SK-N-SH treated with all-trans-retinoic acid at 6 μM for 48 hours (cell line): ENCODE measurements around the gene SPATA46.

Source experiments
- ATAC-seq: fragments of 200-7000 bp; cut with Tn5 transposase; 3 replicates; pipeline ENCODE4 v1.9.1; 2020; ENCODE audit warnings: mild to moderate bottlenecking, moderate library complexity
- ARNTL ChIP-seq: fragments of 450-650 bp; formaldehyde crosslinking; IDR thresholded peaks from 2 replicates; pipeline ENCODE4 v1.5.0; 2020; ENCODE audit warnings: low read depth, mild to moderate bottlenecking, moderate library complexity, borderline replicate concordance
- BACH2 ChIP-seq: fragments of 250-450 bp; sonication (Bioruptor Pico); IDR thresholded peaks from 2 replicates; pipeline ENCODE4 v1.9.0; 2021; ENCODE audit warnings: mild to moderate bottlenecking, borderline replicate concordance
- CSDC2 ChIP-seq: fragments of 250-450 bp; sonication (Bioruptor Pico); IDR thresholded peaks from 2 replicates; pipeline ENCODE4 v1.5.0; 2020; ENCODE audit warnings: mild to moderate bottlenecking, moderate library complexity
- ESRRG ChIP-seq: fragments of 250-450 bp; sonication (Bioruptor Pico); IDR thresholded peaks from 2 replicates; pipeline ENCODE4 v1.6.1; 2021; ENCODE audit warnings: mild to moderate bottlenecking
- GLIS3 ChIP-seq: fragments of 250-450 bp; sonication (Bioruptor Pico); IDR thresholded peaks from 2 replicates; pipeline ENCODE4 v1.5.0; 2020; ENCODE audit warnings: mild to moderate bottlenecking, moderate library complexity
- ISL1 ChIP-seq: fragments of 250-450 bp; sonication (Bioruptor Pico); IDR thresholded peaks from 2 replicates; pipeline ENCODE4 v2.1.2; 2022; ENCODE audit warnings: mild to moderate bottlenecking, moderate library complexity
- OSR1 ChIP-seq: fragments of 250-450 bp; sonication (Bioruptor Pico); IDR thresholded peaks from 2 replicates; pipeline ENCODE4 v1.8.0; 2022; ENCODE audit warnings: moderate library complexity, mild to moderate bottlenecking, inconsistent platforms
- RARB ChIP-seq: fragments of 250-450 bp; sonication (Bioruptor Pico); IDR thresholded peaks from 2 replicates; pipeline ENCODE4 v1.8.0; 2021; ENCODE audit warnings: mild to moderate bottlenecking, moderate library complexity
- SNAI2 ChIP-seq: fragments of 250-450 bp; sonication (Bioruptor Pico); IDR thresholded peaks from 2 replicates; pipeline ENCODE4 v1.5.0; 2020; ENCODE audit warnings: mild to moderate bottlenecking, moderate library complexity
- TCF4 ChIP-seq: fragments of 250-450 bp; sonication (Bioruptor Pico); IDR thresholded peaks from 2 replicates; pipeline ENCODE4 v1.8.0; 2021; ENCODE audit warnings: mild to moderate bottlenecking, moderate library complexity, borderline replicate concordance
- TOX ChIP-seq: fragments of 250-450 bp; sonication (Bioruptor Pico); IDR thresholded peaks from 2 replicates; pipeline ENCODE4 v1.8.0; 2021; ENCODE audit warnings: mild to moderate bottlenecking, moderate library complexity, borderline replicate concordance
- ZC3H10 ChIP-seq: fragments of 250-450 bp; sonication (Bioruptor Pico); IDR thresholded peaks from 2 replicates; pipeline ENCODE4 v1.5.1; 2021; ENCODE audit warnings: mild to moderate bottlenecking, moderate library complexity
- ZFP3 ChIP-seq: fragments of 250-450 bp; sonication (Bioruptor Pico); IDR thresholded peaks from 2 replicates; pipeline ENCODE4 v1.5.0; 2020; ENCODE audit warnings: mild to moderate bottlenecking, moderate library complexity
- ZFP30 ChIP-seq: fragments of 450-650 bp; formaldehyde crosslinking; IDR thresholded peaks from 2 replicates; pipeline ENCODE4 v1.5.0; 2022; ENCODE audit warnings: mild to moderate bottlenecking, moderate library complexity
- ZNF565 ChIP-seq: fragments of 450-650 bp; formaldehyde crosslinking; conservative IDR thresholded peaks from 2 replicates; pipeline ENCODE4 v1.5.0; 2020; ENCODE audit warnings: low read depth, mild to moderate bottlenecking, moderate library complexity
- ZNF70 ChIP-seq: fragments of 450-650 bp; formaldehyde crosslinking; IDR thresholded peaks from 2 replicates; pipeline ENCODE4 v1.5.0; 2020; ENCODE audit warnings: mild to moderate bottlenecking, moderate library complexity
- ZNF8 ChIP-seq: fragments of 450-650 bp; formaldehyde crosslinking; IDR thresholded peaks from 2 replicates; pipeline ENCODE4 v1.5.0; 2020; ENCODE audit warnings: mild to moderate bottlenecking, moderate library complexity
- TF ChIP-seq, protein P1 (sequence below): fragments of 250-450 bp; sonication (Bioruptor Pico); IDR thresholded peaks from 2 replicates; pipeline ENCODE4 v1.5.1; 2021; ENCODE audit warnings: mild to moderate bottlenecking, moderate library complexity
- TF ChIP-seq, protein P2 (sequence below): fragments of 250-450 bp; sonication (Bioruptor Pico); IDR thresholded peaks from 2 replicates; pipeline ENCODE4 v1.5.1; 2020; ENCODE audit warnings: low read depth, mild to moderate bottlenecking, moderate library complexity
- TF ChIP-seq, protein P3 (sequence below): fragments of 250-450 bp; sonication (Bioruptor Pico); IDR thresholded peaks from 2 replicates; pipeline ENCODE4 v1.5.0; 2020; ENCODE audit warnings: mild to moderate bottlenecking, moderate library complexity
- TF ChIP-seq, protein P4 (sequence below): fragments of 250-450 bp; sonication (Bioruptor Pico); IDR thresholded peaks from 2 replicates; pipeline ENCODE4 v1.8.0; 2021; ENCODE audit warnings: low read depth, mild to moderate bottlenecking, moderate library complexity, borderline replicate concordance

The SPATA46 gene

DNA sequence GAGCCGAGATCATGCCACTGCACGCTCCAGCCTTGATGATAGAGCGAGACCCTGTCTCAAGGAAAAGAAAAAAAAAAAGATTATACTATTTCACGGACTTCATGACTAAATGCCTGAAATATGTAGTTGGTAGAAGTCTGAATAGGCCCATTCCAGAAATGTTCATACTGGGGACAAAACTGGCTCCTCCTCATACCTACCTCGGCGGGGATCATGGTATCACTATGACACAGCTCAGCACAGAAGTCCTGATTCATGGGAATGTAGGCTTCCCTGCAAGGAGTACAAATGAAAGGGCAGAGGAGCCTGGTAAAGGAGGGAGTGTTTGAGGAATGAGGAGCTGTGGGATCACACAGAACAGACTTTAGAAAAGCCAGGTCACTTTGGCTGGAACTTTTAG is 5.0 kb downstream of the SPATA46 start (continued):
- TF ChIP-seq BACH2 (no peak), RARB (CRISPR knock-in tag) (no peak), ISL1 (CRISPR knock-in tag) (no peak), TCF4 (CRISPR knock-in tag) (no peak), ARNTL (CRISPR knock-in tag) (no peak), OSR1 (CRISPR knock-in tag) (no peak)
- TF ChIP-seq, protein P1, sequence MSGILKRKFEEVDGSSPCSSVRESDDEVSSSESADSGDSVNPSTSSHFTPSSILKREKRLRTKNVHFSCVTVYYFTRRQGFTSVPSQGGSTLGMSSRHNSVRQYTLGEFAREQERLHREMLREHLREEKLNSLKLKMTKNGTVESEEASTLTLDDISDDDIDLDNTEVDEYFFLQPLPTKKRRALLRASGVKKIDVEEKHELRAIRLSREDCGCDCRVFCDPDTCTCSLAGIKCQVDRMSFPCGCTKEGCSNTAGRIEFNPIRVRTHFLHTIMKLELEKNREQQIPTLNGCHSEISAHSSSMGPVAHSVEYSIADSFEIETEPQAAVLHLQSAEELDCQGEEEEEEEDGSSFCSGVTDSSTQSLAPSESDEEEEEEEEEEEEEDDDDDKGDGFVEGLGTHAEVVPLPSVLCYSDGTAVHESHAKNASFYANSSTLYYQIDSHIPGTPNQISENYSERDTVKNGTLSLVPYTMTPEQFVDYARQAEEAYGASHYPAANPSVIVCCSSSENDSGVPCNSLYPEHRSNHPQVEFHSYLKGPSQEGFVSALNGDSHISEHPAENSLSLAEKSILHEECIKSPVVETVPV: no peak

DNA sequence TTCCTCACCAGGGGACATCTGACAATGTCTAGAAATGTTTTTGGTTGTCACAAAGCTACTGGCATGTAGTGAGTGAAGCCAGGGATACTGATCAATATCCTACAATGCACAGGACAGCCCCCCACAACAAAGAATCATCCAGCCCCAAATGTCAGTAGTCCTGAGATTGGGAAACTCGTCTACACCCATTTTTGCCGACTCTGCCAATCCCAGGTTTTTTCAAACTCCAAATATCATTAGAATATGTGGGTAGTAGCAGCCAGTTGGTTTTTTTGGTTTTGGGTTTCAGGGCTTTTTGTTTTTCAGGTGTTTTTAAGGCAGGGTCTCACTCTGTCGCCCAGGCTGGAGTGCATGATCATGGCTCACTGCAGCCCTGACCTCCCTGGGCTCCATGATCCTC is 5.9 kb downstream of the SPATA46 start:
- TF ChIP-seq TOX (no peak), ZNF70 (CRISPR knock-in tag) (no peak), RARB (CRISPR knock-in tag) (no peak), CSDC2 (CRISPR knock-in tag) (no peak), ZFP30 (CRISPR knock-in tag) (no peak), ZC3H10 (no peak), BACH2 (no peak), ZNF565 (CRISPR knock-in tag) (no peak), GLIS3 (no peak), ESRRG (CRISPR knock-in tag) (no peak)
- TF ChIP-seq, protein P2, sequence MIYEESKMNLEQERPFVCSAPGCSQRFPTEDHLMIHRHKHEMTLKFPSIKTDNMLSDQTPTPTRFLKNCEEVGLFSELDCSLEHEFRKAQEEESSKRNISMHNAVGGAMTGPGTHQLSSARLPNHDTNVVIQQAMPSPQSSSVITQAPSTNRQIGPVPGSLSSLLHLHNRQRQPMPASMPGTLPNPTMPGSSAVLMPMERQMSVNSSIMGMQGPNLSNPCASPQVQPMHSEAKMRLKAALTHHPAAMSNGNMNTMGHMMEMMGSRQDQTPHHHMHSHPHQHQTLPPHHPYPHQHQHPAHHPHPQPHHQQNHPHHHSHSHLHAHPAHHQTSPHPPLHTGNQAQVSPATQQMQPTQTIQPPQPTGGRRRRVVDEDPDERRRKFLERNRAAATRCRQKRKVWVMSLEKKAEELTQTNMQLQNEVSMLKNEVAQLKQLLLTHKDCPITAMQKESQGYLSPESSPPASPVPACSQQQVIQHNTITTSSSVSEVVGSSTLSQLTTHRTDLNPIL (CRISPR knock-in tag): no peak
- TF ChIP-seq, protein P1: no peak
- TF ChIP-seq, protein P3, sequence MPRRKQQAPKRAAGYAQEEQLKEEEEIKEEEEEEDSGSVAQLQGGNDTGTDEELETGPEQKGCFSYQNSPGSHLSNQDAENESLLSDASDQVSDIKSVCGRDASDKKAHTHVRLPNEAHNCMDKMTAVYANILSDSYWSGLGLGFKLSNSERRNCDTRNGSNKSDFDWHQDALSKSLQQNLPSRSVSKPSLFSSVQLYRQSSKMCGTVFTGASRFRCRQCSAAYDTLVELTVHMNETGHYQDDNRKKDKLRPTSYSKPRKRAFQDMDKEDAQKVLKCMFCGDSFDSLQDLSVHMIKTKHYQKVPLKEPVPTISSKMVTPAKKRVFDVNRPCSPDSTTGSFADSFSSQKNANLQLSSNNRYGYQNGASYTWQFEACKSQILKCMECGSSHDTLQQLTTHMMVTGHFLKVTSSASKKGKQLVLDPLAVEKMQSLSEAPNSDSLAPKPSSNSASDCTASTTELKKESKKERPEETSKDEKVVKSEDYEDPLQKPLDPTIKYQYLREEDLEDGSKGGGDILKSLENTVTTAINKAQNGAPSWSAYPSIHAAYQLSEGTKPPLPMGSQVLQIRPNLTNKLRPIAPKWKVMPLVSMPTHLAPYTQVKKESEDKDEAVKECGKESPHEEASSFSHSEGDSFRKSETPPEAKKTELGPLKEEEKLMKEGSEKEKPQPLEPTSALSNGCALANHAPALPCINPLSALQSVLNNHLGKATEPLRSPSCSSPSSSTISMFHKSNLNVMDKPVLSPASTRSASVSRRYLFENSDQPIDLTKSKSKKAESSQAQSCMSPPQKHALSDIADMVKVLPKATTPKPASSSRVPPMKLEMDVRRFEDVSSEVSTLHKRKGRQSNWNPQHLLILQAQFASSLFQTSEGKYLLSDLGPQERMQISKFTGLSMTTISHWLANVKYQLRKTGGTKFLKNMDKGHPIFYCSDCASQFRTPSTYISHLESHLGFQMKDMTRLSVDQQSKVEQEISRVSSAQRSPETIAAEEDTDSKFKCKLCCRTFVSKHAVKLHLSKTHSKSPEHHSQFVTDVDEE: no peak
- TF ChIP-seq, protein P4, sequence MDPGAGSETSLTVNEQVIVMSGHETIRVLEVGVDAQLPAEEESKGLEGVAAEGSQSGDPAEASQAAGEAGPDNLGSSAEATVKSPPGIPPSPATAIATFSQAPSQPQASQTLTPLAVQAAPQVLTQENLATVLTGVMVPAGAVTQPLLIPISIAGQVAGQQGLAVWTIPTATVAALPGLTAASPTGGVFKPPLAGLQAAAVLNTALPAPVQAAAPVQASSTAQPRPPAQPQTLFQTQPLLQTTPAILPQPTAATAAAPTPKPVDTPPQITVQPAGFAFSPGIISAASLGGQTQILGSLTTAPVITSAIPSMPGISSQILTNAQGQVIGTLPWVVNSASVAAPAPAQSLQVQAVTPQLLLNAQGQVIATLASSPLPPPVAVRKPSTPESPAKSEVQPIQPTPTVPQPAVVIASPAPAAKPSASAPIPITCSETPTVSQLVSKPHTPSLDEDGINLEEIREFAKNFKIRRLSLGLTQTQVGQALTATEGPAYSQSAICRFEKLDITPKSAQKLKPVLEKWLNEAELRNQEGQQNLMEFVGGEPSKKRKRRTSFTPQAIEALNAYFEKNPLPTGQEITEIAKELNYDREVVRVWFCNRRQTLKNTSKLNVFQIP (CRISPR knock-in tag): no peak
- no peak for ATAC-seq

DNA sequence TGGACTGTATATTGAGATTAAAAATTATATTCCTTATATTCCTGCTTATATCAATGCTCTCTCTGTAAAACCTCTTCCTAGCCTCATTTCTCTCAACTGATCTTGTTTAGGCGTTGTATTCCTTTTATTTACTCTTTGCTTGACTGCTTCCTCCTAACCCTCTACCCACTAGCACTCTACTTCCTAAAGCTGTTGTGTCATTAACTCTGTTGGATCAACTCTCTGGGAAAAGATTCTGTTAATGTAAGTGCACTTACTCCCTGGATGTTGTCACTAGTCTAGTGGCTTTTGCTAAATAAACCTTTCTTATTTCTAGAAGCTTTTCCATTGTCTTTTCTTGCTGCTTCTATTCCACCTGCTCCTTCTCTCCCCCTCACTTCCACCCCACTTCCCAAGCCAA is 6.5 kb downstream of the SPATA46 start:
- TF ChIP-seq SNAI2 (CRISPR knock-in tag) (no peak), TOX (no peak), GLIS3 (no peak)
- TF ChIP-seq, protein P2 (CRISPR knock-in tag): no peak
- ATAC-seq: no peak

DNA sequence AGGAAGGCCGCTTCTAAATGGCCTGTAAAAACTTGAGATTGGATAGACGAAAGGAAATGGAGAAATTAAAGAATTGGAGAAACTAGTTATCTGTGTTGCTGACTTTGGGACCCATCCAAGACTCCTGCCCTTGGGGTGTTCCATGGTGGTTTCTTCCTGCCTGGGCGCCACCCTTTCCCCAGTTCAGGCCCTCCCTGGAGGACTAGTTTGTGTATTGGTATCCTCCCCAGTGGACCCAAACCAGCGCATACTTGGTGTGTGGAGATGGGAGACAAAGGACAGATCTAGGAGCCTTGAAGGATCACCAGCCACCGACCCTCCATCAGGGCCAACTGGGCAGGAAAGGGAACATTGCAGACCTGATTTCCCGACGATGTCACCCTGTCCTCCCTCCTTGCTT is 7.1 kb downstream of the SPATA46 start:
- no peak for ATAC-seq
- TF ChIP-seq ZFP30 (CRISPR knock-in tag) (no peak), ZNF565 (CRISPR knock-in tag) (no peak), RARB (CRISPR knock-in tag) (no peak), TOX (no peak), ZC3H10 (no peak), CSDC2 (CRISPR knock-in tag) (no peak), ZNF70 (CRISPR knock-in tag) (no peak), GLIS3 (no peak), ZFP3 (no peak), OSR1 (CRISPR knock-in tag) (no peak), TCF4 (CRISPR knock-in tag) (no peak), ESRRG (CRISPR knock-in tag) (no peak), ZNF8 (CRISPR knock-in tag) (no peak), ISL1 (CRISPR knock-in tag) (no peak)
- TF ChIP-seq, protein P2 (CRISPR knock-in tag): no peak
- TF ChIP-seq, protein P1: no peak
